Measurements from ENCODE around the gene ADGRG7.

Gene ADGRG7

GRCh38 chr3:100600181-100601042 is 9.0 kb upstream of the ADGRG7 start:
- TF ChIP-seq, protein P1, sequence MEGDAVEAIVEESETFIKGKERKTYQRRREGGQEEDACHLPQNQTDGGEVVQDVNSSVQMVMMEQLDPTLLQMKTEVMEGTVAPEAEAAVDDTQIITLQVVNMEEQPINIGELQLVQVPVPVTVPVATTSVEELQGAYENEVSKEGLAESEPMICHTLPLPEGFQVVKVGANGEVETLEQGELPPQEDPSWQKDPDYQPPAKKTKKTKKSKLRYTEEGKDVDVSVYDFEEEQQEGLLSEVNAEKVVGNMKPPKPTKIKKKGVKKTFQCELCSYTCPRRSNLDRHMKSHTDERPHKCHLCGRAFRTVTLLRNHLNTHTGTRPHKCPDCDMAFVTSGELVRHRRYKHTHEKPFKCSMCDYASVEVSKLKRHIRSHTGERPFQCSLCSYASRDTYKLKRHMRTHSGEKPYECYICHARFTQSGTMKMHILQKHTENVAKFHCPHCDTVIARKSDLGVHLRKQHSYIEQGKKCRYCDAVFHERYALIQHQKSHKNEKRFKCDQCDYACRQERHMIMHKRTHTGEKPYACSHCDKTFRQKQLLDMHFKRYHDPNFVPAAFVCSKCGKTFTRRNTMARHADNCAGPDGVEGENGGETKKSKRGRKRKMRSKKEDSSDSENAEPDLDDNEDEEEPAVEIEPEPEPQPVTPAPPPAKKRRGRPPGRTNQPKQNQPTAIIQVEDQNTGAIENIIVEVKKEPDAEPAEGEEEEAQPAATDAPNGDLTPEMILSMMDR (IDR thresholded peaks at IDR 0.05; ENCODE audit: low read length, missing control alignments): no peak
- H3K4me3 ChIP-seq (replicated peaks; ENCODE audit: low read depth, low read length): no peak overlapping the region
- no peak for DNase-seq (ENCODE audit: low read depth)

DNA sequence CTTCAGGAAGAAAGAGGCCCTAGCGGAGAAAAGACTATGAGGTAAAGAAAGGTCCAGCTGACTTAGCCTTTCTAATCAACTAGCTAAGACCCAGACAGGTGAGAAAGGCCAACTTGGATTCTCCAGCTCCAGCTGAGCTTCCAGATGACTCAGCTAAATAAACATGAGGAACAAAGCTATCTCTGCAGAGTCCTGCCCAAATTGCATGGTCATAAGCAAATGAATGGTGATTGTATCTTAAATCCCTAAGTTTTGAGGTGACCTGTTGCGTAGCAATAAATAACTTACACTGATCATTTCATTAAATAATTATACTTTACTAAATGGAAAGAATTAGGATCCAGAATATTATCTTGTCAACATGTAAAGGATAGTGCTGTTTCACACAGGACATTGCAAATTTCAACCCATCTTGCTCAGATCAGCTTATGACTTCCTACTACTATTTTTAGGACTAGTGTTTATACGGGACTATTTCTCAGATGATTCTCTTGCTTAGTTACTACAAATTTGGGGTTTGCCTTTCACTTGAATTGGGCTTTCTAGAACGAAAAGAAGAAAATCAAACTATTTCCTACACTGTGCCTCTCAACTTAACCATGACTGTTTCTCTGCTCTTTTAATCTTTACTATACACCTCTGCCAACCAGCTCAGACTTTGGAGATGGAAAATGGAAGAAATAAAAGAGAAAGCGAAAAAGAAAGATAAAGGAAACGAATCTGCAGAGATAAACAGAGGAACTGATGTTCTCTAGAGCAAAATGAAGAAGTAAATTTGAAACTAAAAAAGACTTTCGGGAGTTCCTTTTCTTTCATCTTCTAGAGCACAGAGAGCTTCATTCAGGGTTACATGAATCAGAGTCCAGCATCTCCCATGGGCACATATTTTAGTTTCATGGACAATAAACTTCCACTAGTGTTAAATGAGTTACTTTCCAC is 6.6 kb upstream of the ADGRG7 start:
- DNase-seq (ENCODE audit: low read depth): peak; percentile 15
- H3K4me3 ChIP-seq (replicated peaks; ENCODE audit: low read depth, low read length): no peak overlapping the region
- TF ChIP-seq, protein P1 (IDR thresholded peaks at IDR 0.05; ENCODE audit: low read length, missing control alignments): no peak

DNA sequence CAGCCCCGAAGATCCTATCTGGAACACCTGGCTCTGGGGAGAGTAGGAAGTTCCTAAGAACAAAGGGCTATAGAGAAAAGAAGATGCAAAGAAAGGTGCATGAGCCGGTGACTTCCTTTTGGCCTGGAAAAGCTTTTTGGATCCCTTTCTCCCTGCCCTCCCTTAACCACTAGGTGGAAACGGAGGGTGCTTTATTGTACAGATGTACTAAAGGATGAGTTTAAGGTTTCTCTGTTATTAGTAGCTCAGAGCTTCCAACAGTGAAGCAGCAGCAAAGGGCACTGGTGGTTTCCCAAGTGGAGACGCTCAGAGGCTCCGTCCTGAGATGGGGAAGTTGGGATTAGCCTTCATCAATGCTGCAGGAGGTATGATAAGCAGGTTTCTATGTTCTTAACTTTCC is 5.9 kb upstream of the ADGRG7 start:
- TF ChIP-seq, protein P1 (IDR thresholded peaks at IDR 0.05; ENCODE audit: low read length, missing control alignments): peak; percentile 66
- peak; percentile 46 for DNase-seq (ENCODE audit: low read depth)
- no peak overlapping the region for H3K4me3 ChIP-seq (replicated peaks; ENCODE audit: low read depth, low read length)

GRCh38 chr3:100605358-100605757 is 4.0 kb upstream of the ADGRG7 start:
- DNase-seq (ENCODE audit: low read depth): no peak
- TF ChIP-seq, protein P1 (IDR thresholded peaks at IDR 0.05; ENCODE audit: low read length, missing control alignments): no peak
- no peak overlapping the region for H3K4me3 ChIP-seq (replicated peaks; ENCODE audit: low read depth, low read length)

DNA sequence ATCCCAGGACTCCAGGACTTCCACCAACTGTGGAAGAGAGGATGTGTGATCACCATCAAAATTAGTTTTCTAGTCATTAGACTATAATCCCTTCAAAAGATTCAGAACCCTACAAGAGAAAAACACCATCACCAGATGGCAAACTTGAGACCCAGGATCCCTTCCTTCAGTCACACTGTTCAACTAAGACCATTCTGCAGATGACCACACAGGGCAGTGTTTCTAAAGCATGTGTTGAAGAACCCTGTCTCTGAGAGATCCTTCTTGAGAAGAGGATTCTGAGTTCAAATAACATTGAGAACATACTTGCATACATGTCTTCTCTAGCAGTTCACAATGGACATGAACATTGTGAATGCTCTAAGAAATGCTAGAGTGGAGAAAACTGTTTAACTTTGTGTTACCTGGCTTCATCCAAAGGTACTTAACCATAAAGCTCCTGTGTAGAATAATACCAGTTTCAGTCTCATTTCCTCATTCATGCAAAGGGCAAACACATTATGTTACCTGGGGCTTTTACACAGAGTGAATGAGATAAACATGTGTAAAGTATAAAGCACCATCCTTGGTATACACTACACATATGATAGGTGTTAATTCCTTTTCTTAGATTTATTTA is 2.4 kb upstream of the ADGRG7 start:
- TF ChIP-seq, protein P1 (IDR thresholded peaks at IDR 0.05; ENCODE audit: low read length, missing control alignments): no peak
- H3K4me3 ChIP-seq (replicated peaks; ENCODE audit: low read depth, low read length): no peak overlapping the region
- no peak for DNase-seq (ENCODE audit: low read depth)

- TF ChIP-seq, protein P1 (IDR thresholded peaks at IDR 0.05; ENCODE audit: low read length, missing control alignments): no peak
- no peak overlapping the region for H3K4me3 ChIP-seq (replicated peaks; ENCODE audit: low read depth, low read length)
- DNase-seq (ENCODE audit: low read depth): no peak
Observed at GRCh38 chr3:100609963-100610362, 562 bp downstream of the ADGRG7 start.

Data from fibroblast of pulmonary artery (primary cell).